K562 (cell line): ENCODE measurements around the gene PLEKHM1. TPM values are rescaled to one million over a fixed set of nuclear protein-coding genes. Genes with fewer than 3 reads are reported as not detected.
A peak's percentile ranks its signal among the peaks of the same experiment; 100 is the strongest.

Experiments
- ATAC-seq: fragments of 200-7000 bp; cut with Tn5 transposase; 3 replicates; pipeline ENCODE4 v1.9.1; 2020; ENCODE audit warnings: moderate library complexity
- BruUV-seq: library from RNA; stranded (reverse); fragments of 400-500 nt; replicated peaks from 2 replicates; lab custom pipeline; 2021; lab: Mats Ljungman, UMichigan
- CTCF ChIA-PET: fragments of 300-600 bp; formaldehyde crosslinking; extraction: SDS; loops from one replicate; lab custom pipeline; 2021; ENCODE audit warnings: low intra/inter-chr PET ratio; lab: Yijun Ruan, JAX
- POLR2A ChIA-PET: fragments of 300-600, 350-650 bp; sonication (Branson Sonifier 250); formaldehyde crosslinking; extraction: SDS; loops from one replicate; lab custom pipeline; 2021; ENCODE audit warnings: antibody characterized with exemption, inconsistent platforms; lab: Yijun Ruan, JAX
- DNase-seq, 4 experiments: peaks; one replicate each; pipeline versions ENCODE4 v3.0.0 to v3.0.0-alpha.2; 2011 to 2018; ENCODE audit warnings: low spot score in 3 of 4, mixed read lengths in 3 of 4; ENCODE audit errors: extremely low read depth in 1 of 4
- FAIRE-seq: peaks from 2 replicates; lab custom pipeline; 2011; peaks lifted over from hg19 to GRCh38; lab: Jason Lieb, UNC
- H2AFZ ChIP-seq: 2 replicates; pipeline ENCODE4 v1.6.0; 2011; ENCODE audit warnings: low read depth, low read length, control low read depth, inconsistent platforms
- H3K27ac ChIP-seq: fragments of 200-600 bp; 3 replicates; pipeline ENCODE4 v1.8.0; 2011; ENCODE audit warnings: low read depth, mild to moderate bottlenecking, control low read depth, inconsistent platforms, low read length, moderate library complexity, mixed read lengths; ENCODE audit errors: extremely low read depth
- H3K27me3 ChIP-seq, 2 experiments: fragments of 300-600 bp in 1 of 2; 2 replicates in 1 of 2; 3 replicates in 1 of 2; pipeline versions ENCODE4 v1.6.0 to v1.8.0; 2011; ENCODE audit warnings: inconsistent platforms in 2 of 2, low read length in 2 of 2, mild to moderate bottlenecking in 1 of 2, mixed read lengths in 1 of 2, moderate library complexity in 1 of 2; ENCODE audit not compliant: control insufficient read depth in 2 of 2, insufficient read depth in 2 of 2
- H3K36me3 ChIP-seq: fragments of 300-600 bp; 3 replicates; pipeline ENCODE4 v1.8.0; 2011; ENCODE audit warnings: mild to moderate bottlenecking, low read length, inconsistent platforms; ENCODE audit not compliant: control insufficient read depth, insufficient read depth
- H3K4me1 ChIP-seq, 2 experiments: fragments of 200-600 bp in 1 of 2; replicated peaks in 1 of 2; 2 replicates in 1 of 2; 3 replicates in 1 of 2; pipeline versions ENCODE4 v1.5.1 to v1.8.0; 2011; ENCODE audit warnings: inconsistent platforms in 2 of 2, low read length in 2 of 2, mild to moderate bottlenecking in 1 of 2, mixed read lengths in 1 of 2, moderate library complexity in 1 of 2; ENCODE audit not compliant: control insufficient read depth in 2 of 2, insufficient read depth in 2 of 2
- H3K4me2 ChIP-seq: 2 replicates; pipeline ENCODE4 v1.6.1; 2011; ENCODE audit warnings: low read length, control low read depth, inconsistent platforms, mixed read lengths; ENCODE audit not compliant: insufficient read depth
- H3K4me3 ChIP-seq: fragments of 200-600 bp; sonication (generic), shearing (Covaris generic); 2 replicates; pipeline ENCODE4 v1.5.1; 2016; ENCODE audit warnings: control low read depth, inconsistent platforms
- H3K79me2 ChIP-seq: fragments of 200-600 bp; 3 replicates; pipeline ENCODE4 v1.8.0; 2011; ENCODE audit warnings: low read length, inconsistent platforms; ENCODE audit not compliant: control insufficient read depth, insufficient read depth
- H3K9ac ChIP-seq, 2 experiments: 2 replicates each; pipeline versions ENCODE4 v1.6.0 to v1.6.1; 2011; ENCODE audit warnings: low read depth in 2 of 2, low read length in 2 of 2, control low read depth in 1 of 2, inconsistent platforms in 1 of 2, mild to moderate bottlenecking in 1 of 2, mixed read lengths in 1 of 2; ENCODE audit not compliant: insufficient read depth in 1 of 2
- H3K9me1 ChIP-seq: one replicate; pipeline ENCODE4 v1.6.0; 2011; ENCODE audit warnings: inconsistent platforms, mild to moderate bottlenecking, low read length, moderate library complexity; ENCODE audit not compliant: control insufficient read depth, insufficient read depth
- H3K9me3 ChIP-seq: replicated peaks from 2 replicates; pipeline ENCODE4 v1.5.1; 2011; ENCODE audit warnings: low read depth, low read length, inconsistent platforms; ENCODE audit not compliant: control insufficient read depth, insufficient read depth
- H4K20me1 ChIP-seq: replicated peaks from 2 replicates; pipeline ENCODE4 v1.6.1; 2011; ENCODE audit warnings: low read length, inconsistent platforms, mixed read lengths; ENCODE audit not compliant: control insufficient read depth, insufficient read depth
- CHD1 ChIP-seq: fragments of 200-600 bp; sonication (generic); IDR thresholded peaks from one replicate; pipeline ENCODE4 v1.6.1; 2012; ENCODE audit warnings: mild to moderate bottlenecking, moderate library complexity, low read length, inconsistent platforms
- MTA3 ChIP-seq: fragments of 450-650 bp; formaldehyde crosslinking; IDR thresholded peaks from 2 replicates; pipeline ENCODE4 v1.6.1; 2017; ENCODE audit warnings: mild to moderate bottlenecking, borderline replicate concordance
- NFIC ChIP-seq: fragments of 450-650 bp; IDR thresholded peaks from 2 replicates; pipeline ENCODE4 v1.6.1; 2017; ENCODE audit warnings: mild to moderate bottlenecking, inconsistent platforms
- RBFOX2 ChIP-seq: fragments of 200-400 bp; formaldehyde crosslinking; IDR thresholded peaks from 2 replicates; pipeline ENCODE4 v1.6.1; 2017; ENCODE audit warnings: low read depth, mild to moderate bottlenecking, low read length, moderate library complexity
- RBM34 ChIP-seq: fragments of 200-400 bp; formaldehyde crosslinking; IDR thresholded peaks from 2 replicates; pipeline ENCODE4 v1.6.1; 2018; ENCODE audit warnings: low read length, borderline replicate concordance; ENCODE audit not compliant: insufficient read depth
- ZBTB1 ChIP-seq: sonication (generic); formaldehyde crosslinking; IDR thresholded peaks from 2 replicates; pipeline ENCODE4 v1.8.1; 2023; ENCODE audit warnings: missing genetic modification reagents, low read depth, mild to moderate bottlenecking, borderline replicate concordance
- ZNF134 ChIP-seq: fragments of 250-450 bp; sonication (Bioruptor Pico); conservative IDR thresholded peaks from 2 replicates; pipeline ENCODE4 v1.4.0; 2020
- ZNF79 ChIP-seq: fragments of 250-450 bp; sonication (Bioruptor Pico); IDR thresholded peaks from 2 replicates; pipeline ENCODE4 v1.4.0; 2020; ENCODE audit warnings: low read depth, mild to moderate bottlenecking, moderate library complexity
- WGBS: fragments of 100-300 bp; shearing (Covaris generic); methylation state at CpG from one replicate; pipeline ENCODE4 v1.1.6; 2016; ENCODE audit warnings: low coverage, mixed read lengths; ENCODE audit not compliant: insufficient coverage; ENCODE audit errors: missing lambda C conversion rate; 5-methylcytosine and 5-hydroxymethylcytosine counted together
- in situ Hi-C: fragments of 300-500 bp; cut with MboI; formaldehyde crosslinking; loops from 4 replicates; pipeline ENCODE4 v1.15.0; 2018; ENCODE audit warnings: inconsistent platforms, mixed read lengths
- intact Hi-C: fragments of 100-400 bp; cut with micrococcal nuclease; formaldehyde crosslinking; loops from 2 replicates; pipeline ENCODE4 v1.14.2; 2022
- polyA plus RNA-seq, 8 experiments: library from polyadenylated mRNA; depleted of rRNA in 4 of 8; stranded (reverse) in 5 of 8; unstranded in 3 of 8; fragments of >200 nt; fragmentation: Nextera tagmentation in 2 of 8; fragmentation: Illumina TruSeq in 1 of 8; extraction: Ambion mirVana in 2 of 8; extraction: Trizol in 1 of 8; gene quantifications; 2 replicates each; pipeline versions ENCODE4 v1.2.1 to v1.2.3, GENCODE V29; 2011 to 2014; ENCODE audit warnings: inconsistent platforms in 1 of 8, missing spikeins in 1 of 8
- total RNA-seq, 7 experiments: library from RNA; depleted of rRNA in 6 of 7; stranded (reverse); fragments of >200 nt in 6 of 7; fragmentation: Illumina TruSeq in 2 of 7; extraction: Trizol in 2 of 7; gene quantifications; 2 replicates each; pipeline versions ENCODE4 v1.2.1 to v1.2.3, GENCODE V29; 2011 to 2021; ENCODE audit warnings: low replicate concordance in 1 of 7
- TF ChIP-seq, protein P1 (sequence below): sonication (generic); formaldehyde crosslinking; IDR thresholded peaks from 2 replicates; pipeline ENCODE4 v1.8.1; 2023; ENCODE audit warnings: mild to moderate bottlenecking, missing genetic modification reagents

Gene PLEKHM1
- total and polyA plus RNA-seq, 9 of the 15 experiments (the other 6 are each of a cell fraction or from before 2014, with no cell fraction given) = 0.13 to 23.3 (median 5.7) TPM

DNA sequence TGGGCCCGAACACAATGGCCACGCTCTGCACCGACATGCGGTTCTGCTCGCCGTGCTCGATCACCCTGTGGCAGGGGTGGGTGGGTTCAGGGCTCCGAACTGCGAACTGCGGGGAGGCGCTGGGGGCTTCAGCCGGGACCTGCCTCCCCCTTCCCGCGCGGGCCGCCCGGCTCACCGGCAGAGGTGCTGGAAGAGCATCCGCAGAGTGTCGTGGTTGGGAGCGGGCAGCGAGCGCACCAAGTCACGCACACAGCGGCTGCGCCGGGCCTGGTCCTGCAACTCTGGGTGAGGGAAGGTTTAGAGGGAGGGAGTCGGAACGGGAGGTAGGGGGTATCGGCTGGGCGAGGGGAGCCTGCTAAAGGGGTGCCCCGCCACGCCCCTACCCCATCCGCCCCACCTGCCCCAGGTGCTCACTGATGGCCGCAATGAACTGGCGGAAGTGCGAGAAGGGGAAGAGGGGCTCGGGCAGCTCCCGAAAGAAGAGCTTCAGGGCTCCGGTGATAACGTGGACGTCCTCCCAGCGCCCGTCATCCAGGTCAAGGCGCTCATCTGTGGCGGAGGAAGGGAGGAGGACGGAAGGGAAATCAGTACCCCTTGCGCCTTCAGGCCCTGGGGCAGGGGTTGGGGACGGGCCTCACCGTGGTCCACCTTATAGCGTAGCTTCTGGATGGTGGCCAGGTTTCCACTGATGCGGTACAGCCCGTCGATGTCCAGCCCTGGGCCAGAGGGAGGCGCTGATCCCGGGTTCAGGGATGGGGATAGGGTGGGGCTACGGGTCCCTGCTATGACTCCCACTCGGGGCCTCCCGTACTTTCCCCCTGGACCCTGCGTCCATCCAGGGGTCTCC lies 94.7 kb downstream of the PLEKHM1 start:
- peak; percentile 44; the same call in 1 of the 2 replicates for TF ChIP-seq ZNF134 (CRISPR knock-in tag)
- peak; percentile 74 for TF ChIP-seq NFIC
- no peak for TF ChIP-seq MTA3
- TF ChIP-seq RBM34 = no peak
- no peak for TF ChIP-seq ZNF79
- TF ChIP-seq CHD1 = no peak
- TF ChIP-seq, protein P1, sequence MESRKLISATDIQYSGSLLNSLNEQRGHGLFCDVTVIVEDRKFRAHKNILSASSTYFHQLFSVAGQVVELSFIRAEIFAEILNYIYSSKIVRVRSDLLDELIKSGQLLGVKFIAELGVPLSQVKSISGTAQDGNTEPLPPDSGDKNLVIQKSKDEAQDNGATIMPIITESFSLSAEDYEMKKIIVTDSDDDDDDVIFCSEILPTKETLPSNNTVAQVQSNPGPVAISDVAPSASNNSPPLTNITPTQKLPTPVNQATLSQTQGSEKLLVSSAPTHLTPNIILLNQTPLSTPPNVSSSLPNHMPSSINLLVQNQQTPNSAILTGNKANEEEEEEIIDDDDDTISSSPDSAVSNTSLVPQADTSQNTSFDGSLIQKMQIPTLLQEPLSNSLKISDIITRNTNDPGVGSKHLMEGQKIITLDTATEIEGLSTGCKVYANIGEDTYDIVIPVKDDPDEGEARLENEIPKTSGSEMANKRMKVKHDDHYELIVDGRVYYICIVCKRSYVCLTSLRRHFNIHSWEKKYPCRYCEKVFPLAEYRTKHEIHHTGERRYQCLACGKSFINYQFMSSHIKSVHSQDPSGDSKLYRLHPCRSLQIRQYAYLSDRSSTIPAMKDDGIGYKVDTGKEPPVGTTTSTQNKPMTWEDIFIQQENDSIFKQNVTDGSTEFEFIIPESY = peak; percentile 94
- 0 out of 2 replicates have a peak, but pooled peaks have one; percentile 12 for TF ChIP-seq RBFOX2
- TF ChIP-seq ZBTB1 (CRISPR knock-in tag) = no peak
- peak; percentile 17; the same call in 1 of the 3 replicates for ATAC-seq
- no peak overlapping the region for H3K27ac ChIP-seq
- no peaks in the 10 kb centered on the region for H3K9me3 ChIP-seq
- H3K9me1 ChIP-seq = no peaks in the 10 kb centered on the region
- no peaks in the 10 kb centered on the region for H3K79me2 ChIP-seq
- no peak for FAIRE-seq
- peak overlapping the region; percentile 53; the same call in 1 of the 2 replicates for H3K4me2 ChIP-seq
- no peaks in the 10 kb centered on the region; the same call in 1 of the 2 replicates for H4K20me1 ChIP-seq
- H3K27me3 ChIP-seq = peaks cover 0 to 4% of the 10 kb centered on the region in 2 experiments; a peak in 1 of 5 replicates
- intact Hi-C loops (loop anchor here (2.0 to 10.0 kb wide), 2 partner anchors 33 to 459 kb away; no protein-coding TSS in a partner anchor), in situ Hi-C loops (no loop called here)
- no peaks in the 10 kb centered on the region for H3K36me3 ChIP-seq
- H2AFZ ChIP-seq = peak overlapping the region; percentile 82
- H3K4me3 ChIP-seq = no peak overlapping the region
- 55% methylated on average over 28 of the region's 60 CpGs for WGBS
- ChIA-PET CTCF (interaction anchor here (1.1 to 2.2 kb wide), 3 partner anchors 119 to 437 kb away, joined by 3 to 10 read pairs (median 5); no protein-coding TSS in a partner anchor), POLR2A (no interaction called here)
- peak overlapping the region in 1 of 2 experiments; percentile 72; a peak in 3 of 4 replicates for H3K9ac ChIP-seq
- DNase-seq = no peak
- peaks cover 14 to 29% of the 10 kb centered on the region in 2 experiments; a peak in 4 of 5 replicates for H3K4me1 ChIP-seq
- no TSS peak for BruUV-seq
